Epithelial cell of esophagus (primary cell): ENCODE results near the gene RGS9BP.
A peak's percentile ranks its signal among the peaks of the same experiment; 100 is the strongest.

Source experiments
- DNase-seq: peaks from one replicate; pipeline ENCODE4 v3.0.0; 2010; ENCODE audit warnings: low read depth
- H3K4me3 ChIP-seq: 2 replicates; pipeline ENCODE4 v1.5.1; 2011; ENCODE audit warnings: mild to moderate bottlenecking, low read length, control low read depth
- CTCF ChIP-seq: IDR thresholded peaks from 2 replicates; pipeline ENCODE4 v1.5.1; 2011; ENCODE audit warnings: low read depth, mild to moderate bottlenecking, low read length, control low read depth, inconsistent platforms; ENCODE audit not compliant: insufficient read depth; ENCODE audit errors: missing control alignments

The RGS9BP gene

GRCh38 chr19:32676186-32676894 lies 692 bp downstream of the RGS9BP start:
- TF ChIP-seq CTCF: no peak
- peak; percentile 52 for DNase-seq
- H3K4me3 ChIP-seq: peak overlapping the region; percentile 77

- no peak for TF ChIP-seq CTCF
- no peak for DNase-seq
- H3K4me3 ChIP-seq: no peak overlapping the region
Measured at GRCh38 chr19:32676895-32677359, 1.3 kb downstream of the RGS9BP start.

GRCh38 chr19:32677657-32678056 lies 2.0 kb downstream of the RGS9BP start:
- TF ChIP-seq CTCF: peak; percentile 6
- no peak overlapping the region for H3K4me3 ChIP-seq
- DNase-seq: no peak

GRCh38 chr19:32680986-32681385 lies 5.3 kb downstream of the RGS9BP start:
- no peak overlapping the region for H3K4me3 ChIP-seq
- no peak for TF ChIP-seq CTCF
- DNase-seq: no peak

- H3K4me3 ChIP-seq: no peak overlapping the region
- peak; percentile 57 for DNase-seq
- TF ChIP-seq CTCF: no peak
Measured at GRCh38 chr19:32682317-32682716, 6.7 kb downstream of the RGS9BP start.

GRCh38 chr19:32686847-32687475 lies 11.3 kb downstream of the RGS9BP start:
- H3K4me3 ChIP-seq: no peak overlapping the region
- no peak for TF ChIP-seq CTCF
- no peak for DNase-seq
